Activated B cell treated with CpG ODN at 0.5 μM for 24 hours (primary cell): ENCODE measurements around the gene USP40. TPM values are rescaled to one million over a fixed set of nuclear protein-coding genes. Genes with fewer than 3 reads are reported as not detected.

ENCODE experiments used
- ATAC-seq: fragments of 200-7000 bp; cut with Tn5 transposase; one replicate; pipeline ENCODE4 v1.10.0; 2021; ENCODE audit warnings: low read depth, mild to moderate bottlenecking, moderate library complexity
- CTCF ChIA-PET: fragments of 350-600 bp; sonication (Branson Sonifier 250); formaldehyde crosslinking; loops from one replicate; lab custom pipeline; 2021; ENCODE audit warnings: antibody characterized with exemption; lab: Charles Lee
- POLR2A ChIA-PET: fragments of 350-600 bp; sonication (Branson Sonifier 250); formaldehyde crosslinking; loops from one replicate; lab custom pipeline; 2021; ENCODE audit warnings: antibody characterized with exemption; lab: Charles Lee
- DNase-seq: peaks from one replicate; pipeline ENCODE4 v3.0.0; 2022
- H3K27ac Mint-ChIP-seq: one replicate; pipeline ENCODE4 v1.8.0; 2020; ENCODE audit warnings: mixed read lengths
- H3K27me3 Mint-ChIP-seq: one replicate; pipeline ENCODE4 v1.8.0; 2021; ENCODE audit warnings: mixed read lengths
- H3K36me3 Mint-ChIP-seq: one replicate; pipeline ENCODE4 v1.8.0; 2021; ENCODE audit warnings: low read depth, mixed read lengths
- H3K4me1 Mint-ChIP-seq: one replicate; pipeline ENCODE4 v1.8.0; 2021; ENCODE audit warnings: mixed read lengths
- H3K4me3 Mint-ChIP-seq: one replicate; pipeline ENCODE4 v1.8.0; 2020; ENCODE audit warnings: mild to moderate bottlenecking, mixed read lengths
- H3K9me3 Mint-ChIP-seq: one replicate; pipeline ENCODE4 v1.8.0; 2020; ENCODE audit warnings: mixed read lengths
- CTCF ChIP-seq: fragments of 200-600 bp; IDR thresholded peaks from one replicate; pipeline ENCODE4 v1.8.0; 2022; ENCODE audit warnings: antibody characterized with exemption, mild to moderate bottlenecking
- intact Hi-C: fragments of 100-400 bp; cut with micrococcal nuclease; formaldehyde crosslinking; loops from one replicate; pipeline ENCODE4 v1.15.1; 2024
- total RNA-seq: library from RNA; stranded (reverse); gene quantifications from 2 replicates; pipeline ENCODE4 v1.2.3, GENCODE V29; 2022

USP40 gene
- total RNA-seq, 1 donor from 2014 or later: 30.4 TPM

DNA sequence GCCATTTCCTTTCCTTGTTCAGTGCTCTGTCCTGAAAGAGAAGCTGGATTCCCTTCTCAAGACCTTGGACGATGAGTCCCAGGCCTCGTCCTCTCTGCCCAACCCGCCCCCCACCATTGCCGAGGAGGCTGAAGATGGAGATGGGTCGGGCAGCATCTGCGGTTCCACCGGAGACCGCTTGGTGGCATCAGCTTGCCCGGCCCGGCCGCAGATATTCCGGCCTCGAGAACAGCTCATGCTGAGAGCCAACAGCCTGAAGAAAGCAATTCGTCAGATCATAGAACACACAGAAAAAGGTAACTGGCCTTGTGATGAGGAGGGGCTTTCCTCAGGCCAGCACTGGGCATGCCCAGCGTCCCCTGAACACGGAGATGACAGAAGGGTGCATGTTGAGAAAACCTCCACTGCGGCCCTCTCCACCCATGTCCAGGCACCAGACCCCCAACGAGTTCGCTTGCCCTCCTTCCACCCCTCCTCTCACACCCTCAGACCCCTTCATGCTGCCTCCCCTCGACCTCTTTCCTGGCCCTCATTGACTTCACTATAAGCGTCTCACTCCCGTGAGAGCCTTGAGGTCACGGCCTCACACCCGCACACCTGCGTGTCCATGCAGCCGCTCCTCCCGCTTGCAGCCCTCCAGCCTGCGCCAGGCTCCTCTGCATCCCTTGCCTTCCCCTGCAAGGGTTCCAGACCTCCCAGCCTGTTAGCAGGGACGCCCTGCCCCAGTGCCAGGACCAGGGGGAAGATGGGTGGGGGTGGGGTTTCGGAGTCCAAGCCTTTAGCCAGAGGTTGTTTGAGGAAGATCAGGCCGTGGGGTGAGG is 117.3 kb downstream of the USP40 start:
- CTCF ChIA-PET: interaction anchor here (1.2 kb wide), 1 partner anchor 263 kb away, joined by 3 read pairs; the partner anchor contains the start of gene UGT1A5
- POLR2A ChIA-PET: no interaction called here
- intact Hi-C loops: no loop called here
- Mint-ChIP-seq H3K4me1 (no peaks in the 10 kb centered on the region), H3K4me3 (no peak overlapping the region), H3K36me3 (peaks cover 93% of the 10 kb centered on the region), H3K27me3 (no peaks in the 10 kb centered on the region), H3K9me3 (no peaks in the 10 kb centered on the region), H3K27ac (no peak overlapping the region)
- DNase-seq (no peak), ATAC-seq (no peak)
- TF ChIP-seq CTCF: no peak

GRCh38 chr2:233448575-233448974 is 118.0 kb downstream of the USP40 start:
- H3K27ac Mint-ChIP-seq: no peak overlapping the region
- no peak overlapping the region for H3K4me3 Mint-ChIP-seq
- H3K9me3 Mint-ChIP-seq: no peaks in the 10 kb centered on the region
- CTCF ChIA-PET: interaction anchor here (1.2 kb wide), 1 partner anchor 264 kb away, joined by 3 read pairs; the partner anchor contains the start of gene UGT1A5
- POLR2A ChIA-PET: interaction anchor here (0.9 kb wide), 1 partner anchor 30 kb away, joined by 3 read pairs; no protein-coding TSS in a partner anchor
- intact Hi-C loops: no loop called here
- DNase-seq (no peak), ATAC-seq (no peak)
- H3K4me1 Mint-ChIP-seq: no peaks in the 10 kb centered on the region
- TF ChIP-seq CTCF: no peak
- peaks cover 92% of the 10 kb centered on the region for H3K36me3 Mint-ChIP-seq
- H3K27me3 Mint-ChIP-seq: no peaks in the 10 kb centered on the region

DNA sequence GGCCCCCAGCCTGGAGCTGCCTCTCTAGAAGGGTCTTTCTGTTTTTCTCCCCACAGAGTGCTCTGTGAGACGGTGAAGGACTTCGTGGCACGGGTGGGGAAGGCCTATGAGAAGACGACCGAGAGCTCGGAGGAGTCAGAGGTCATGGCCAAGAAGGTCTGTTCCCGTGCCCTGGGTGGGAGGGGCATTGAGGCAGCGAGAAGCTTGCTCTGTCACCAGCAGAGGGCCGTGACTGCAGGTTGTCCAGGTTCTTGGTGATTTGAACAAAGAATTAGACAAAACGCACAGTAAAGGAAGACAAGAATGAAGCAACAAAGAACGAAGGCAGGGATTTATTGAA is 118.4 kb downstream of the USP40 start:
- Mint-ChIP-seq H3K4me3 (no peak overlapping the region), H3K4me1 (peaks cover 4% of the 10 kb centered on the region), H3K27ac (no peak overlapping the region), H3K36me3 (peaks cover 92% of the 10 kb centered on the region), H3K27me3 (no peaks in the 10 kb centered on the region), H3K9me3 (no peaks in the 10 kb centered on the region)
- ATAC-seq (no peak), DNase-seq (no peak)
- intact Hi-C loops: no loop called here
- CTCF ChIA-PET: interaction anchor here (1.2 to 7.0 kb wide), 2 partner anchors 43 to 264 kb away, joined by 3 to 210 read pairs; partner anchors contain the start of gene UGT1A5
- POLR2A ChIA-PET: interaction anchor here (0.6 to 0.9 kb wide), 2 partner anchors 29 to 118 kb away, joined by 3 read pairs; no protein-coding TSS in a partner anchor
- TF ChIP-seq CTCF: no peak

DNA sequence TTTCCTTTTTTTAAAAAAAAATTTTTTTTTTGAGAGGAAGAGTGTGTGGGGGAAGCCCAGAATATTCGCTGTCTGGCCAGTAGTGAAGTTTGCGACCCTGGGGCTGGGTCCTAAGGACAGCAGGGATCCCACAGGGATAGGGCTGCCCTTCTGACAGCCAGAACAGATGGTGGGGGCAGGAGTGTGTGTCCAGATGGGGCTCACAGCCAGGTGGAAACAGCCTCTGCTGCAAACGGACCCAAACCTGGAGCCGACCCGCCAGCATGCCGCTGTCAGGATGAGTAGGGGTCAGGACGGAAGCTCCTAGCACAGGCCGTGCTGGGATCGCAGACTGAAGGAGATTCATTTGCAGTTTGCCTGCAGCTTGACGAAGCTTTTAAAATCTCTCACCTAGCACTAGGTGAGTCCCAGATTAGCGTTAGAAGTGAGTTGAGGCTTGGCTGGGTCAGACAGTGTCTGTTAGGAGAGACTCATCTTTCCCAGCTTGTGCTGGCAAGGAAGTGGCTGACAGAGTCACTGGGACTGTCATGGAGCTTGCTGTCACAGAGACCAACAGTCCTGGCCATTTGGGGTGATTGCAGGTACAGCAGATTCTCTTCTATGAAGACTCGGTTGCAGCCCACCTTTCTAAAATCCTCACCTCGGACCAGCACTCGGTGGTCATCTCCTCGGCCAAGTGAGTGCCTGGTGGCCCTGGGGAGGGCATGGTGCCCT is 118.9 kb downstream of the USP40 start:
- no peak for TF ChIP-seq CTCF
- H3K36me3 Mint-ChIP-seq: peaks cover 92% of the 10 kb centered on the region
- H3K27ac Mint-ChIP-seq: no peak overlapping the region
- ATAC-seq: no peak
- CTCF ChIA-PET: interaction anchor here (0.7 to 7.0 kb wide), 2 partner anchors 43 to 127 kb away, joined by 3 to 210 read pairs; no protein-coding TSS in a partner anchor
- H3K4me1 Mint-ChIP-seq: peaks cover 7% of the 10 kb centered on the region
- POLR2A ChIA-PET: interaction anchor here (0.6 to 0.9 kb wide), 2 partner anchors 29 to 118 kb away, joined by 3 read pairs; no protein-coding TSS in a partner anchor
- DNase-seq: no peak
- no peak overlapping the region for H3K4me3 Mint-ChIP-seq
- H3K27me3 Mint-ChIP-seq: no peaks in the 10 kb centered on the region
- no peaks in the 10 kb centered on the region for H3K9me3 Mint-ChIP-seq
- intact Hi-C loops: no loop called here
